K562 (cell line): Measurements from ENCODE around the gene IPCEF1. TPM values are rescaled to one million over a fixed set of nuclear protein-coding genes. Genes with fewer than 3 reads are reported as not detected.

Experiments used
- CBX2 ChIP-seq: fragments of 200-600 bp; sonication (generic); IDR thresholded peaks from one replicate; pipeline ENCODE4 v1.6.1; 2012; ENCODE audit warnings: mild to moderate bottlenecking, low read length, inconsistent platforms; ENCODE audit not compliant: insufficient read depth, poor library complexity, severe bottlenecking
- CREB3L1 ChIP-seq: fragments of 450-650 bp; IDR thresholded peaks from 2 replicates; pipeline ENCODE4 v1.6.1; 2014; ENCODE audit warnings: low read depth, mild to moderate bottlenecking, moderate library complexity, borderline replicate concordance
- ZNF407 ChIP-seq: fragments of 450-650 bp; IDR thresholded peaks from 2 replicates; pipeline ENCODE4 v1.6.1; 2016; ENCODE audit warnings: low read depth
- polyA plus RNA-seq, 8 experiments: library from polyadenylated mRNA; depleted of rRNA in 4 of 8; stranded (reverse) in 5 of 8; unstranded in 3 of 8; fragments of >200 nt; fragmentation: Nextera tagmentation in 2 of 8; fragmentation: Illumina TruSeq in 1 of 8; extraction: Ambion mirVana in 2 of 8; extraction: Trizol in 1 of 8; gene quantifications; 2 replicates each; pipeline versions ENCODE4 v1.2.1 to v1.2.3, GENCODE V29; 2011 to 2014; ENCODE audit warnings: inconsistent platforms in 1 of 8, missing spikeins in 1 of 8
- total RNA-seq, 7 experiments: library from RNA; depleted of rRNA in 6 of 7; stranded (reverse); fragments of >200 nt in 6 of 7; fragmentation: Illumina TruSeq in 2 of 7; extraction: Trizol in 2 of 7; gene quantifications; 2 replicates each; pipeline versions ENCODE4 v1.2.1 to v1.2.3, GENCODE V29; 2011 to 2021; ENCODE audit warnings: low replicate concordance in 1 of 7
- TF ChIP-seq, protein P1 (sequence below), 2 experiments: IDR thresholded peaks; 2 replicates each; pipeline ENCODE4 v1.6.1; 2012; ENCODE audit warnings: improper control_type of control experiment in 2 of 2, low read depth in 2 of 2, low read length in 2 of 2, borderline replicate concordance in 1 of 2
- TF ChIP-seq, protein P2 (sequence below): fragments of 250-450 bp; sonication (Bioruptor Pico); IDR thresholded peaks from 2 replicates; pipeline ENCODE4 v1.4.0; 2020; ENCODE audit warnings: mild to moderate bottlenecking, moderate library complexity
- TF ChIP-seq, protein P3 (sequence below), 2 experiments: fragments of 450-650 bp in 1 of 2; sonication (generic) in 1 of 2; formaldehyde crosslinking; conservative IDR thresholded peaks; 2 replicates each; pipeline versions ENCODE4 v1.4.0 to v1.8.1; 2020 to 2022; ENCODE audit warnings: mild to moderate bottlenecking in 1 of 2, missing genetic modification reagents in 1 of 2

Gene IPCEF1
- total and polyA plus RNA-seq, 9 of the 15 experiments (the other 6 are each of a cell fraction or from before 2014, with no cell fraction given): 0.14 to 0.18 TPM; not detected in 7

- TF ChIP-seq ZNF407 (no peak), CREB3L1 (no peak), CBX2 (no peak)
- TF ChIP-seq, protein P1, sequence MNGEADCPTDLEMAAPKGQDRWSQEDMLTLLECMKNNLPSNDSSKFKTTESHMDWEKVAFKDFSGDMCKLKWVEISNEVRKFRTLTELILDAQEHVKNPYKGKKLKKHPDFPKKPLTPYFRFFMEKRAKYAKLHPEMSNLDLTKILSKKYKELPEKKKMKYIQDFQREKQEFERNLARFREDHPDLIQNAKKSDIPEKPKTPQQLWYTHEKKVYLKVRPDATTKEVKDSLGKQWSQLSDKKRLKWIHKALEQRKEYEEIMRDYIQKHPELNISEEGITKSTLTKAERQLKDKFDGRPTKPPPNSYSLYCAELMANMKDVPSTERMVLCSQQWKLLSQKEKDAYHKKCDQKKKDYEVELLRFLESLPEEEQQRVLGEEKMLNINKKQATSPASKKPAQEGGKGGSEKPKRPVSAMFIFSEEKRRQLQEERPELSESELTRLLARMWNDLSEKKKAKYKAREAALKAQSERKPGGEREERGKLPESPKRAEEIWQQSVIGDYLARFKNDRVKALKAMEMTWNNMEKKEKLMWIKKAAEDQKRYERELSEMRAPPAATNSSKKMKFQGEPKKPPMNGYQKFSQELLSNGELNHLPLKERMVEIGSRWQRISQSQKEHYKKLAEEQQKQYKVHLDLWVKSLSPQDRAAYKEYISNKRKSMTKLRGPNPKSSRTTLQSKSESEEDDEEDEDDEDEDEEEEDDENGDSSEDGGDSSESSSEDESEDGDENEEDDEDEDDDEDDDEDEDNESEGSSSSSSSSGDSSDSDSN (IDR thresholded peaks at IDR 0.05; ENCODE audit: borderline replicate concordance in 1 of 2, low read depth in 2 of 2, low read length in 2 of 2): no peak
- TF ChIP-seq, protein P2, sequence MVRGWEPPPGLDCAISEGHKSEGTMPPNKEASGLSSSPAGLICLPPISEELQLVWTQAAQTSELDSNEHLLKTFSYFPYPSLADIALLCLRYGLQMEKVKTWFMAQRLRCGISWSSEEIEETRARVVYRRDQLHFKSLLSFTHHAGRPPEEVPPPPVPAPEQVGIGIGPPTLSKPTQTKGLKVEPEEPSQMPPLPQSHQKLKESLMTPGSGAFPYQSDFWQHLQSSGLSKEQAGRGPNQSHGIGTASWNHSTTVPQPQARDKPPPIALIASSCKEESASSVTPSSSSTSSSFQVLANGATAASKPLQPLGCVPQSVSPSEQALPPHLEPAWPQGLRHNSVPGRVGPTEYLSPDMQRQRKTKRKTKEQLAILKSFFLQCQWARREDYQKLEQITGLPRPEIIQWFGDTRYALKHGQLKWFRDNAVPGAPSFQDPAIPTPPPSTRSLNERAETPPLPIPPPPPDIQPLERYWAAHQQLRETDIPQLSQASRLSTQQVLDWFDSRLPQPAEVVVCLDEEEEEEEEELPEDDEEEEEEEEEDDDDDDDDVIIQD (CRISPR knock-in tag): no peak
- TF ChIP-seq, protein P3, sequence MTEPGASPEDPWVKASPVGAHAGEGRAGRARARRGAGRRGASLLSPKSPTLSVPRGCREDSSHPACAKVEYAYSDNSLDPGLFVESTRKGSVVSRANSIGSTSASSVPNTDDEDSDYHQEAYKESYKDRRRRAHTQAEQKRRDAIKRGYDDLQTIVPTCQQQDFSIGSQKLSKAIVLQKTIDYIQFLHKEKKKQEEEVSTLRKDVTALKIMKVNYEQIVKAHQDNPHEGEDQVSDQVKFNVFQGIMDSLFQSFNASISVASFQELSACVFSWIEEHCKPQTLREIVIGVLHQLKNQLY (CRISPR knock-in tag; conservative IDR thresholded peaks at IDR 0.05): no peak
These were observed 138.3 kb downstream of the IPCEF1 start (continued) for GRCh38 chr6:154218301-154218700.
